HepG2 (cell line): ENCODE data around the gene GATA5. TPM values are rescaled to one million over a fixed set of nuclear protein-coding genes. Genes with fewer than 3 reads are reported as not detected.

Experiments used
- ATAC-seq: fragments of 200-7000 bp; cut with Tn5 transposase; 3 replicates; pipeline ENCODE4 v1.9.1; 2020; ENCODE audit warnings: mild to moderate bottlenecking, moderate library complexity
- BruUV-seq: library from RNA; stranded (reverse); fragments of 400-500 nt; replicated peaks from 2 replicates; lab custom pipeline; 2021; lab: Mats Ljungman, UMichigan
- CTCF ChIA-PET: fragments of 300-600 bp; formaldehyde crosslinking; extraction: SDS; loops from one replicate; lab custom pipeline; 2021; ENCODE audit warnings: low total read pairs, inconsistent platforms, low intra/inter-chr PET ratio; lab: Yijun Ruan, JAX
- POLR2A ChIA-PET: fragments of 350-600 bp; sonication (Branson Sonifier 250); formaldehyde crosslinking; loops from one replicate; lab custom pipeline; 2020; ENCODE audit warnings: antibody characterized with exemption, inconsistent platforms; lab: Yijun Ruan, JAX
- DNase-seq: peaks from one replicate; pipeline ENCODE4 v3.0.0-alpha.2; 2015; ENCODE audit warnings: low spot score
- FAIRE-seq: peaks from 3 replicates; lab custom pipeline; 2011; peaks lifted over from hg19 to GRCh38; lab: Jason Lieb, UNC
- H2AFZ ChIP-seq: one replicate; pipeline ENCODE4 v1.6.1; 2011; ENCODE audit warnings: low read length, inconsistent platforms
- H3K27ac ChIP-seq: fragments of 300-600 bp; 3 replicates; pipeline ENCODE4 v1.8.0; 2011; ENCODE audit warnings: mixed run types, mild to moderate bottlenecking, mixed read lengths, low read length, inconsistent platforms; ENCODE audit not compliant: insufficient read depth; ENCODE audit errors: extremely low read length
- H3K27me3 ChIP-seq, 2 experiments: fragments of 200-600 bp in 1 of 2; 2 replicates in 1 of 2; 3 replicates in 1 of 2; pipeline versions ENCODE4 v1.6.0 to v1.8.0; 2011; ENCODE audit warnings: low read length in 2 of 2, mild to moderate bottlenecking in 2 of 2, moderate library complexity in 2 of 2, inconsistent platforms in 1 of 2; ENCODE audit not compliant: insufficient read depth in 2 of 2, control insufficient read depth in 1 of 2
- H3K36me3 ChIP-seq, 2 experiments: fragments of 200-600 bp in 1 of 2; replicated peaks in 1 of 2; 2 replicates in 1 of 2; 3 replicates in 1 of 2; pipeline versions ENCODE4 v1.5.1 to v1.8.0; 2011; ENCODE audit warnings: low read length in 2 of 2, inconsistent platforms in 1 of 2; ENCODE audit not compliant: insufficient read depth in 2 of 2, control insufficient read depth in 1 of 2
- H3K4me1 ChIP-seq: 2 replicates; pipeline ENCODE4 v1.5.1; 2012; ENCODE audit warnings: low read length, inconsistent platforms; ENCODE audit not compliant: insufficient read depth
- H3K4me2 ChIP-seq: 2 replicates; pipeline ENCODE4 v1.6.0; 2011; ENCODE audit warnings: low read depth, low read length, inconsistent platforms
- H3K4me3 ChIP-seq, 3 experiments: fragments of 200-600 bp in 1 of 3; sonication (generic), shearing (Covaris generic) in 1 of 3; replicated peaks in 1 of 3; 2 replicates each; pipeline ENCODE4 v1.5.1; 2011 to 2016; ENCODE audit warnings: low read length in 3 of 3, inconsistent platforms in 2 of 3, low read depth in 2 of 3, mild to moderate bottlenecking in 2 of 3, control low read depth in 1 of 3, mixed read lengths in 1 of 3; ENCODE audit not compliant: insufficient read depth in 1 of 3
- H3K79me2 ChIP-seq: one replicate; pipeline ENCODE4 v1.6.1; 2011; ENCODE audit warnings: low read length, inconsistent platforms; ENCODE audit not compliant: insufficient read depth
- H3K9ac ChIP-seq: 2 replicates; pipeline ENCODE4 v1.6.0; 2011; ENCODE audit warnings: mild to moderate bottlenecking, low read depth, low read length, inconsistent platforms; ENCODE audit not compliant: insufficient read depth
- H3K9me3 ChIP-seq: 2 replicates; pipeline ENCODE4 v1.5.1; 2012; ENCODE audit warnings: mild to moderate bottlenecking, low read length
- H4K20me1 ChIP-seq: 2 replicates; pipeline ENCODE4 v1.6.0; 2011; ENCODE audit warnings: inconsistent platforms, mild to moderate bottlenecking, low read length, moderate library complexity; ENCODE audit not compliant: insufficient read depth
- CAMTA2 ChIP-seq: sonication (generic); formaldehyde crosslinking; IDR thresholded peaks from 2 replicates; pipeline ENCODE4 v1.4.0; 2020; ENCODE audit warnings: mild to moderate bottlenecking, missing genetic modification reagents, borderline replicate concordance
- CTCF ChIP-seq: sonication (generic); formaldehyde crosslinking; IDR thresholded peaks from 2 replicates; pipeline ENCODE4 v1.5.0; 2020; ENCODE audit warnings: mild to moderate bottlenecking, missing genetic modification reagents, moderate library complexity
- EZH2 ChIP-seq: conservative IDR thresholded peaks from 2 replicates; pipeline ENCODE4 v1.6.1; 2012; ENCODE audit warnings: mild to moderate bottlenecking, low read depth, low read length, moderate library complexity
- HNRNPL ChIP-seq: fragments of 200-400 bp; formaldehyde crosslinking; IDR thresholded peaks from 2 replicates; pipeline ENCODE4 v1.6.1; 2017; ENCODE audit warnings: mild to moderate bottlenecking, low read depth, low read length
- HOXA9 ChIP-seq: sonication (generic); formaldehyde crosslinking; IDR thresholded peaks from 2 replicates; pipeline ENCODE4 v1.8.1; 2022; ENCODE audit warnings: missing genetic modification reagents, mild to moderate bottlenecking, moderate library complexity, borderline replicate concordance
- KDM2A ChIP-seq: sonication (generic); formaldehyde crosslinking; IDR thresholded peaks from 2 replicates; pipeline ENCODE4 v1.4.0; 2020; ENCODE audit warnings: low read depth, missing genetic modification reagents, borderline replicate concordance
- KDM6A ChIP-seq: IDR thresholded peaks from 2 replicates; pipeline ENCODE4 v1.6.1; 2016; ENCODE audit warnings: low read depth
- MED1 ChIP-seq: sonication (generic); formaldehyde crosslinking; IDR thresholded peaks from 2 replicates; pipeline ENCODE4 v1.4.0; 2020; ENCODE audit warnings: missing genetic modification reagents
- MTF1 ChIP-seq: sonication (generic); formaldehyde crosslinking; IDR thresholded peaks from 2 replicates; pipeline ENCODE4 v1.5.0; 2020; ENCODE audit warnings: missing genetic modification reagents
- NCOA5 ChIP-seq: sonication (generic); formaldehyde crosslinking; IDR thresholded peaks from 2 replicates; pipeline ENCODE4 v1.4.0; 2020; ENCODE audit warnings: missing genetic modification reagents
- NFIB ChIP-seq: sonication (generic); formaldehyde crosslinking; IDR thresholded peaks from 2 replicates; pipeline ENCODE4 v1.9.0; 2021; ENCODE audit warnings: missing genetic modification reagents, mild to moderate bottlenecking, borderline replicate concordance
- POGK ChIP-seq: sonication (generic); formaldehyde crosslinking; conservative IDR thresholded peaks from 2 replicates; pipeline ENCODE4 v1.8.0; 2022; ENCODE audit warnings: mild to moderate bottlenecking, moderate library complexity, missing genetic modification reagents
- TRIM24 ChIP-seq: sonication (generic); formaldehyde crosslinking; IDR thresholded peaks from 2 replicates; pipeline ENCODE4 v1.8.0; 2022; ENCODE audit warnings: mild to moderate bottlenecking, missing genetic modification reagents
- ZNF121 ChIP-seq: sonication (generic); formaldehyde crosslinking; IDR thresholded peaks from 2 replicates; pipeline ENCODE4 v1.5.0; 2020; ENCODE audit warnings: mild to moderate bottlenecking, missing genetic modification reagents
- ZNF280B ChIP-seq: sonication (generic); formaldehyde crosslinking; IDR thresholded peaks from 2 replicates; pipeline ENCODE4 v1.5.0; 2020; ENCODE audit warnings: missing genetic modification reagents, mild to moderate bottlenecking, borderline replicate concordance
- ZNF652 ChIP-seq: IDR thresholded peaks from 2 replicates; pipeline ENCODE4 v1.6.1; 2016; ENCODE audit warnings: low read depth, borderline replicate concordance
- ZNF703 ChIP-seq: sonication (generic); formaldehyde crosslinking; IDR thresholded peaks from 2 replicates; pipeline ENCODE4 v1.5.1; 2020; ENCODE audit warnings: missing genetic modification reagents, mild to moderate bottlenecking, moderate library complexity, borderline replicate concordance
- ZSCAN20 ChIP-seq: sonication (generic); formaldehyde crosslinking; IDR thresholded peaks from 2 replicates; pipeline ENCODE4 v1.4.0; 2020; ENCODE audit warnings: missing genetic modification reagents, mild to moderate bottlenecking, borderline replicate concordance
- WGBS: methylation state at CpG from one replicate; pipeline ENCODE4 v1.1.6; 2017; ENCODE audit warnings: low lambda C conversion rate; 5-methylcytosine and 5-hydroxymethylcytosine counted together
- in situ Hi-C: cut with HindIII; loops from 2 replicates; pipeline ENCODE4 v1.10.0; 2017; ENCODE audit warnings: low pct_unique_long_range_greater_than_20kb; ENCODE audit not compliant: extremely low pct_ligation_motif_present
- intact Hi-C: fragments of 100-400 bp; cut with micrococcal nuclease; formaldehyde crosslinking; loops from one replicate; pipeline ENCODE4 v1.10.0; 2022; ENCODE audit not compliant: unreplicated experiment
- polyA plus RNA-seq, 8 experiments: library from polyadenylated mRNA; depleted of rRNA in 3 of 8; stranded (reverse) in 7 of 8; unstranded in 1 of 8; fragments of >200 nt; fragmentation: Illumina TruSeq in 4 of 8; extraction: Trizol in 4 of 8; gene quantifications; 2 replicates each; pipeline versions ENCODE4 v1.2.1 to v1.2.3, GENCODE V29; 2011 to 2016; ENCODE audit warnings: low read depth in 4 of 8, missing spikeins in 1 of 8, mixed read lengths in 1 of 8; ENCODE audit not compliant: insufficient read depth in 1 of 8
- total RNA-seq, 5 experiments: library from RNA; depleted of rRNA; stranded (reverse); fragments of >200 nt; fragmentation: Illumina TruSeq; extraction: Trizol; gene quantifications; 2 replicates each; pipeline ENCODE4 v1.2.3, GENCODE V29; 2016; ENCODE audit warnings: low read depth in 1 of 5

GATA5 gene
- total and polyA plus RNA-seq, 2 of the 13 experiments (the other 11 are each of a cell fraction or from before 2014, with no cell fraction given), result 0.12 to 0.20 TPM

GRCh38 chr20:62424249-62425107, 51.3 kb downstream of the GATA5 start:
- FAIRE-seq, result no peak
- Histone ChIP-seq H3K4me3 (no peak overlapping the region), H3K79me2 (no peaks in the 10 kb centered on the region), H3K9me3 (no peaks in the 10 kb centered on the region), H3K27me3 (peaks cover 23 to 79% of the 10 kb centered on the region in 2 experiments), H2AFZ (no peak overlapping the region), H3K4me1 (peaks cover 25% of the 10 kb centered on the region), H3K4me2 (no peak overlapping the region), H3K27ac (no peak overlapping the region), H4K20me1 (peaks cover 4% of the 10 kb centered on the region; the same call in 1 of the 2 replicates), H3K36me3 (no peaks in the 10 kb centered on the region), H3K9ac (no peak overlapping the region)
- ChIA-PET POLR2A (interaction anchor here (1.0 kb wide), 1 partner anchor 12 kb away, joined by 3 read pairs; no protein-coding TSS in a partner anchor), CTCF (no interaction called here)
- no TSS peak for BruUV-seq
- 10% methylated on average over 20 of the region's 23 CpGs for WGBS
- in situ Hi-C loops (no loop called here), intact Hi-C loops (no loop called here)
- ATAC-seq, result no peak
- DNase-seq, result no peak
- 0 out of 2 replicates have a peak, but pooled peaks have one; percentile 8 for TF ChIP-seq CTCF
- no peak for TF ChIP-seq HNRNPL
- no peak for TF ChIP-seq NFIB
- no peak for TF ChIP-seq POGK (CRISPR knock-in tag)
- TF ChIP-seq KDM2A (CRISPR knock-in tag), result no peak
- 0 out of 2 replicates have a peak, but pooled peaks have one; percentile 43 for TF ChIP-seq EZH2
- TF ChIP-seq ZNF703 (CRISPR knock-in tag), result no peak
- TF ChIP-seq ZNF121, result no peak
- no peak for TF ChIP-seq TRIM24 (CRISPR knock-in tag)
- no peak for TF ChIP-seq MTF1 (CRISPR knock-in tag)
- no peak for TF ChIP-seq HOXA9
- no peak for TF ChIP-seq ZSCAN20 (CRISPR knock-in tag)
- TF ChIP-seq ZNF652, result no peak
- 0 out of 2 replicates have a peak, but pooled peaks have one; percentile 44 for TF ChIP-seq CAMTA2 (CRISPR knock-in tag)
- TF ChIP-seq MED1 (CRISPR knock-in tag), result no peak
- no peak for TF ChIP-seq KDM6A (CRISPR knock-in tag)
- no peak for TF ChIP-seq NCOA5 (CRISPR knock-in tag)
- TF ChIP-seq ZNF280B (CRISPR knock-in tag), result no peak
